ENCODE data around the gene CPSF4.
"Not testable (repeated sequence)": the region's sequence is repeated elsewhere in the genome, so short reads cannot be mapped to it uniquely, and the experiment has no call there.

The CPSF4 gene

GRCh38 chr7:99408379-99409191, 30.2 kb upstream of the CPSF4 start, which contains the start of the genes BUD31 and PDAP1:
Gene BUD31 (plus strand): TSS chr7:99408969. CDS start chr7:99411093, 2,124 bp downstream.
Gene PDAP1 (minus strand): TSS chr7:99408597. CDS start chr7:99408548, 49 bp downstream.
- peak; percentile 65 for DNase-seq (ENCODE audit: low read depth)

GRCh38 chr7:99409192-99409572, 29.6 kb upstream of the CPSF4 start:
- DNase-seq (ENCODE audit: low read depth), result no peak

GRCh38 chr7:99409806-99410205, 28.9 kb upstream of the CPSF4 start:
- no peak for DNase-seq (ENCODE audit: low read depth)

GRCh38 chr7:99410635-99411034, 28.1 kb upstream of the CPSF4 start:
- DNase-seq (ENCODE audit: low read depth), result no peak

GRCh38 chr7:99415513-99416127, 23.1 kb upstream of the CPSF4 start:
- not testable (repeated sequence) for DNase-seq (ENCODE audit: low read depth)

- DNase-seq (ENCODE audit: low read depth), result no peak
Measured at GRCh38 chr7:99418260-99418659, 20.5 kb upstream of the CPSF4 start.

GRCh38 chr7:99419323-99420021, 19.3 kb upstream of the CPSF4 start:
- no peak for DNase-seq (ENCODE audit: low read depth)

- DNase-seq (ENCODE audit: low read depth), result no peak
Measured at GRCh38 chr7:99420213-99420612, 18.5 kb upstream of the CPSF4 start.

- DNase-seq (ENCODE audit: low read depth), result no peak
Measured at GRCh38 chr7:99420986-99421385, 17.8 kb upstream of the CPSF4 start.

GRCh38 chr7:99422186-99422585, 16.6 kb upstream of the CPSF4 start:
- DNase-seq (ENCODE audit: low read depth), result no peak

GRCh38 chr7:99422625-99423024, 16.1 kb upstream of the CPSF4 start:
- no peak for DNase-seq (ENCODE audit: low read depth)

GRCh38 chr7:99424932-99425730, 13.6 kb upstream of the CPSF4 start:
- no peak for DNase-seq (ENCODE audit: low read depth)

GRCh38 chr7:99428972-99429566, 9.7 kb upstream of the CPSF4 start:
- DNase-seq (ENCODE audit: low read depth), result no peak

GRCh38 chr7:99429756-99430155, 9.0 kb upstream of the CPSF4 start:
- DNase-seq (ENCODE audit: low read depth), result no peak

- DNase-seq (ENCODE audit: low read depth), result not testable (repeated sequence)
Measured at GRCh38 chr7:99431756-99432540, 6.8 kb upstream of the CPSF4 start.

- no peak for DNase-seq (ENCODE audit: low read depth)
Measured at GRCh38 chr7:99433158-99433557, 5.6 kb upstream of the CPSF4 start.

GRCh38 chr7:99437946-99438572, 684 bp upstream of the CPSF4 start:
- no peak for DNase-seq (ENCODE audit: low read depth)

- peak; percentile 13 for DNase-seq (ENCODE audit: low read depth)
Measured at GRCh38 chr7:99440195-99440594, 1.5 kb downstream of the CPSF4 start.

GRCh38 chr7:99446096-99446495, 7.4 kb downstream of the CPSF4 start:
- DNase-seq (ENCODE audit: low read depth), result no peak

GRCh38 chr7:99447943-99448342, 9.2 kb downstream of the CPSF4 start:
- no peak for DNase-seq (ENCODE audit: low read depth)
